OCI-M2 (cell line): ENCODE results near the gene PTPRS.

ENCODE experiments used
- DNase-seq: peaks from one replicate; lab custom pipeline; 2025; ENCODE audit not compliant: unreplicated experiment; lab: John Stamatoyannopoulos, UW

The PTPRS gene

GRCh38 chr19:5355693-5356092 lies 15.1 kb upstream of the PTPRS start:
- DNase-seq, result no peak

GRCh38 chr19:5355076-5355475 lies 14.5 kb upstream of the PTPRS start:
- DNase-seq, result no peak

GRCh38 chr19:5354403-5354802 lies 13.8 kb upstream of the PTPRS start:
- DNase-seq, result no peak

GRCh38 chr19:5352229-5352763 lies 11.7 kb upstream of the PTPRS start:
- DNase-seq, result no peak

- no peak for DNase-seq
Measured at GRCh38 chr19:5351731-5352228, 11.2 kb upstream of the PTPRS start.

GRCh38 chr19:5349041-5349440 lies 8.4 kb upstream of the PTPRS start:
- DNase-seq, result no peak

- DNase-seq, result no peak
Measured at GRCh38 chr19:5345895-5346386, 5.3 kb upstream of the PTPRS start.

- DNase-seq, result no peak
Measured at GRCh38 chr19:5343848-5344247, 3.2 kb upstream of the PTPRS start.

GRCh38 chr19:5342573-5343201 lies 2.1 kb upstream of the PTPRS start:
- DNase-seq, result no peak

GRCh38 chr19:5341981-5342380 lies 1.4 kb upstream of the PTPRS start:
- DNase-seq, result no peak

GRCh38 chr19:5341448-5341820 lies 822 bp upstream of the PTPRS start:
- no peak for DNase-seq

GRCh38 chr19:5339950-5340636 lies 519 bp downstream of the PTPRS start:
- DNase-seq, result no peak

GRCh38 chr19:5339198-5339949 lies 1.2 kb downstream of the PTPRS start:
- no peak for DNase-seq

- no peak for DNase-seq
Measured at GRCh38 chr19:5338656-5339197, 1.9 kb downstream of the PTPRS start.

GRCh38 chr19:5337708-5338655 lies 2.6 kb downstream of the PTPRS start:
- DNase-seq, result no peak

- no peak for DNase-seq
Measured at GRCh38 chr19:5337126-5337525, 3.5 kb downstream of the PTPRS start.

GRCh38 chr19:5336195-5336965 lies 4.2 kb downstream of the PTPRS start:
- DNase-seq, result no peak

- no peak for DNase-seq
Measured at GRCh38 chr19:5335593-5335992, 5.0 kb downstream of the PTPRS start.

GRCh38 chr19:5334824-5335500 lies 5.7 kb downstream of the PTPRS start:
- DNase-seq, result no peak
